ENCODE measurements around the gene MTPN. TPM values are rescaled to one million over a fixed set of nuclear protein-coding genes. Genes with fewer than 3 reads are reported as not detected.

Gene MTPN
- total RNA-seq, 1 donor from 2014 or later = 173 TPM

DNA sequence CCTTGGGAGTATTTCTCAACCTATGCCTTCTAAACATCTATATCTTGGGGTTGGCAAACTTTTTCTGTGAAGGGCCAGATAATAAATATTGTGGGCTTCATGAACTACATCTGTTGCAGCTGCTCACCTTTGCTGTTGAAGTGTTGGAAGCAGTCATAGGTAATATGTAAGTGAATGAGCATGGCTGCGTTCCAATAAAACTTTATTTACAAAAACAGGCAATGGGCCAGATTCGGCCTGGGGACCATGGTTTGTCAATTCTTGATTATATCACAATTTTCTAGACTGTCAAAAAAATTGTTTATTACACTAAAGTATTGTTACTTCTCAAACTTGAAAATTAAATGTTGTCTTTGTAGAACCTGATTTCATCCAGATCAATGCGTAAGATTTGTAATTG, 54.9 kb downstream of the MTPN start:
- no peak overlapping the region for H3K4me2 ChIP-seq (ENCODE audit: low read length)
- Mint-ChIP-seq H3K27me3 (ENCODE audit: low read depth, unreplicated experiment) (no peaks in the 10 kb centered on the region), H3K4me3 (ENCODE audit: unreplicated experiment) (no peak overlapping the region), H3K36me3 (ENCODE audit: low read depth, unreplicated experiment) (peaks cover 13% of the 10 kb centered on the region), H3K4me1 (ENCODE audit: low read depth, unreplicated experiment) (peaks cover 5% of the 10 kb centered on the region), H3K27ac (ENCODE audit: unreplicated experiment) (no peak overlapping the region), H3K9me3 (ENCODE audit: unreplicated experiment) (no peaks in the 10 kb centered on the region)
- H2AFZ ChIP-seq (ENCODE audit: low read depth, low read length) = no peak overlapping the region
- peaks cover 22% of the 10 kb centered on the region for H3K4me1 ChIP-seq (ENCODE audit: insufficient read depth, low read length)
- no peak overlapping the region for H3K9ac ChIP-seq (ENCODE audit: low read length)
- no peaks in the 10 kb centered on the region for H4K20me1 ChIP-seq (ENCODE audit: insufficient read depth, low read length)
- DNase-seq (ENCODE audit: low read depth) = no peak
- H3K27ac ChIP-seq (ENCODE audit: low read depth, low read length) = no peak overlapping the region
- H3K36me3 ChIP-seq (ENCODE audit: insufficient read depth, low read length) = no peaks in the 10 kb centered on the region
- H3K4me3 ChIP-seq (ENCODE audit: insufficient read depth, low read depth, low read length) = no peak overlapping the region
- H3K27me3 ChIP-seq (ENCODE audit: insufficient read depth, low read length) = no peaks in the 10 kb centered on the region
- no peaks in the 10 kb centered on the region for H3K9me3 ChIP-seq (ENCODE audit: insufficient read depth, low read depth, low read length)
- no peak for TF ChIP-seq CTCF (IDR thresholded peaks at IDR 0.05; ENCODE audit: insufficient read depth, low read depth, low read length)
- no peak for TF ChIP-seq EZH2 (IDR thresholded peaks at IDR 0.05; ENCODE audit: insufficient read depth, low read length)
- H3K79me2 ChIP-seq (ENCODE audit: insufficient read depth, low read length) = peaks cover 2% of the 10 kb centered on the region
- no peak for FAIRE-seq

- Mint-ChIP-seq H3K9me3 (ENCODE audit: unreplicated experiment) (no peaks in the 10 kb centered on the region), H3K36me3 (ENCODE audit: low read depth, unreplicated experiment) (peaks cover 10% of the 10 kb centered on the region), H3K4me1 (ENCODE audit: low read depth, unreplicated experiment) (peaks cover 5% of the 10 kb centered on the region), H3K27ac (ENCODE audit: unreplicated experiment) (no peak overlapping the region), H3K27me3 (ENCODE audit: low read depth, unreplicated experiment) (no peaks in the 10 kb centered on the region), H3K4me3 (ENCODE audit: unreplicated experiment) (no peak overlapping the region)
- Histone ChIP-seq H3K4me2 (ENCODE audit: low read length) (no peak overlapping the region), H3K9ac (ENCODE audit: low read length) (no peak overlapping the region), H3K27me3 (ENCODE audit: insufficient read depth, low read length) (no peaks in the 10 kb centered on the region), H4K20me1 (ENCODE audit: insufficient read depth, low read length) (no peaks in the 10 kb centered on the region), H3K9me3 (ENCODE audit: insufficient read depth, low read depth, low read length) (no peaks in the 10 kb centered on the region), H2AFZ (ENCODE audit: low read depth, low read length) (no peak overlapping the region), H3K36me3 (ENCODE audit: insufficient read depth, low read length) (no peaks in the 10 kb centered on the region), H3K79me2 (ENCODE audit: insufficient read depth, low read length) (no peaks in the 10 kb centered on the region), H3K4me1 (ENCODE audit: insufficient read depth, low read length) (peaks cover 22% of the 10 kb centered on the region), H3K4me3 (ENCODE audit: insufficient read depth, low read depth, low read length) (no peak overlapping the region), H3K27ac (ENCODE audit: low read depth, low read length) (no peak overlapping the region)
- TF ChIP-seq EZH2 (IDR thresholded peaks at IDR 0.05; ENCODE audit: insufficient read depth, low read length) = no peak
- FAIRE-seq (no peak), DNase-seq (ENCODE audit: low read depth) (no peak)
Measured at GRCh38 chr7:135920478-135920877, 56.7 kb downstream of the MTPN start.

DNA sequence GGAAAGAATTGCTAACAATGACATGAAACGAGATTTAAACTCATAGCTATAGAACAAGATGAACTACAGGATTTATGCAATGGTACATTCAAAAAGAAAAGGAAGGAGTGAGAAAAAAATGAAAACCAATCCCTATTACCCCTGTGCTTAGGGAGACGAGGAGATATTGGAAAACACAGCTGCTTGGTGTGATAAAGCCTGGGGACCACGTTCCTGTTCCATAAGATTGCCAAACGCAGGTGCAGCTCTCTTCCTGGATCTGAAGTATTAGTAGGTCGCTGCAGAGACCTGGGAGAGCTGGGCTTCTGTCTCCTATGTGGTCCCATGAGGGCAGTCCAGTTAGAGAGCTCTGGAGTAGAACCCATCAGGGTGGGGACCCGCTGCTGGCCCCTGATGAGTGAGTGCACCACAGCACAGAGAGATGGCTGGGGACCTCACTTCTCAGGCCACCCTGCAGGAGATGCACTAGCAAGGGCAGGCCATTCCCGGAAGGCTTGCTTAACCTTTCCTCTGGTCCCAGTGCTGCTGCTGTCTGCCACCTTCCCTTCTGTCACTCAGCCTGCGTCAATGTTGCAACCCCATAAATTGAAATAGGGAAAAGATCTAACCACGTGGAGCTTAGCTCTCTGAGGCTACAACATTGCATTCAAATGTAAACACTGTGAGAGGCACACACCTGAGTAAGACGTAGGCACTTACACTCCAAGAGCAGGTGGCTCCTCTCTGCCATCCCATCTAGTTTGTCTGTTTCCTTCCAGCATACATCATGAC, 57.9 kb downstream of the MTPN start:
- Histone ChIP-seq H3K9ac (ENCODE audit: low read length) (no peak overlapping the region), H3K4me2 (ENCODE audit: low read length) (no peak overlapping the region), H2AFZ (ENCODE audit: low read depth, low read length) (no peak overlapping the region), H4K20me1 (ENCODE audit: insufficient read depth, low read length) (no peaks in the 10 kb centered on the region), H3K36me3 (ENCODE audit: insufficient read depth, low read length) (no peaks in the 10 kb centered on the region), H3K79me2 (ENCODE audit: insufficient read depth, low read length) (no peaks in the 10 kb centered on the region), H3K4me3 (ENCODE audit: insufficient read depth, low read depth, low read length) (no peak overlapping the region), H3K4me1 (ENCODE audit: insufficient read depth, low read length) (peaks cover 12% of the 10 kb centered on the region), H3K27ac (ENCODE audit: low read depth, low read length) (no peak overlapping the region), H3K27me3 (ENCODE audit: insufficient read depth, low read length) (no peaks in the 10 kb centered on the region), H3K9me3 (ENCODE audit: insufficient read depth, low read depth, low read length) (no peaks in the 10 kb centered on the region)
- DNase-seq (ENCODE audit: low read depth) (no peak), FAIRE-seq (no peak)
- H3K4me3 Mint-ChIP-seq (ENCODE audit: unreplicated experiment) = no peak overlapping the region
- H3K27ac Mint-ChIP-seq (ENCODE audit: unreplicated experiment) = no peak overlapping the region
- H3K4me1 Mint-ChIP-seq (ENCODE audit: low read depth, unreplicated experiment) = peaks cover 5% of the 10 kb centered on the region
- TF ChIP-seq CTCF (IDR thresholded peaks at IDR 0.05; ENCODE audit: insufficient read depth, low read depth, low read length) (no peak), EZH2 (IDR thresholded peaks at IDR 0.05; ENCODE audit: insufficient read depth, low read length) (no peak)
- H3K27me3 Mint-ChIP-seq (ENCODE audit: low read depth, unreplicated experiment) = no peaks in the 10 kb centered on the region
- H3K36me3 Mint-ChIP-seq (ENCODE audit: low read depth, unreplicated experiment) = peaks cover 8% of the 10 kb centered on the region
- peaks cover 2% of the 10 kb centered on the region for H3K9me3 Mint-ChIP-seq (ENCODE audit: unreplicated experiment)
